IPS-18c (cell line): ENCODE results near the gene MYO1A.
"Not testable (repeated sequence)": the region's sequence is repeated elsewhere in the genome, so short reads cannot be mapped to it uniquely, and the experiment has no call there.

ENCODE experiments used
- H3K4me3 ChIP-seq: 2 replicates; pipeline ENCODE4 v1.7.0; 2013; ENCODE audit warnings: low read depth, mild to moderate bottlenecking, low read length, moderate library complexity; ENCODE audit not compliant: insufficient read depth
- H3K9me3 ChIP-seq: one replicate; pipeline ENCODE4 v1.6.1; 2013; ENCODE audit warnings: mild to moderate bottlenecking, low read length, moderate library complexity; ENCODE audit not compliant: control insufficient read depth, insufficient read depth

MYO1A gene

GRCh38 chr12:57058454-57058853 is 8.5 kb upstream of the MYO1A start:
- Histone ChIP-seq H3K9me3 (no peaks in the 10 kb centered on the region), H3K4me3 (no peak overlapping the region)

GRCh38 chr12:57057067-57057751 is 7.3 kb upstream of the MYO1A start:
- Histone ChIP-seq H3K4me3 (no peak overlapping the region), H3K9me3 (no peaks in the 10 kb centered on the region)

GRCh38 chr12:57055824-57056223 is 5.9 kb upstream of the MYO1A start:
- no peaks in the 10 kb centered on the region for H3K9me3 ChIP-seq
- no peak overlapping the region for H3K4me3 ChIP-seq

DNA sequence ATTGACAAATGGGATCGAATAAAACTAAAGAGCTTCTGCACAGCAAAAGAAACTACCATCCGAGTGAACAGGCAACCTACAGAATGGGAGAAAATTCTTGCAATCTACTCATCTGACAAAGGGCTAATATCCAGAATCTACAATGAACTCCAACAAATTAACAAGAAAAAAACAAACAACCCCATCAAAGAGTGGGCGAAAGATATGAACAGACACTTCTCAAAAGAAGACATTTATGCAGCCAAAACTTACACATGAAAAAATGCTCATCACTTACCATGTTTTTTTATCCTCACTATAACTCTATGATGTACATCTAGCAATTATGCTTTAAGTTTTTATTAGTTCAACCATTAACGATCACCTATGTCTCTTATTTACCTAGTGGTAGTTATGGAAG is 4.0 kb upstream of the MYO1A start:
- H3K4me3 ChIP-seq, H3K9me3 ChIP-seq: not testable (repeated sequence)

DNA sequence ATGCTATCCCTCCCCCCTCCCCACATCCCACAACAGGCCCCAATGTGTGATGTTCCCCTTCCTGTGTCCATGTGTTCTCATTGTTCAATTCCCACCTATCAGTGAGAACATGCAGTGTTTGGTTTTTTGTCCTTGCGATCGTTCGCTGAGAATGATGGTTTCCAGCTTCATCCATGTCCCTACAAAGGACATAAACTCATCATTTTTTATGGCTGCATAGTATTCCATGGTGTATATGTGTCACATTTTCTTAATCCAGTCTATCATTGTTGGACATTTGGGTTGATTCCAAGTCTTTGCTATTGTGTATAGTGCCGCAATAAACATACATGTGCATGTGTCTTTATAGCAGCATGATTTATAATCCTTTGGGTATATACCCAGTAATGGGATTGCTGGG is 3.2 kb upstream of the MYO1A start:
- not testable (repeated sequence) for H3K9me3 ChIP-seq, H3K4me3 ChIP-seq

- Histone ChIP-seq H3K4me3 (no peak overlapping the region), H3K9me3 (no peaks in the 10 kb centered on the region)
These were observed 1.1 kb upstream of the MYO1A start for GRCh38 chr12:57051011-57051410.

DNA sequence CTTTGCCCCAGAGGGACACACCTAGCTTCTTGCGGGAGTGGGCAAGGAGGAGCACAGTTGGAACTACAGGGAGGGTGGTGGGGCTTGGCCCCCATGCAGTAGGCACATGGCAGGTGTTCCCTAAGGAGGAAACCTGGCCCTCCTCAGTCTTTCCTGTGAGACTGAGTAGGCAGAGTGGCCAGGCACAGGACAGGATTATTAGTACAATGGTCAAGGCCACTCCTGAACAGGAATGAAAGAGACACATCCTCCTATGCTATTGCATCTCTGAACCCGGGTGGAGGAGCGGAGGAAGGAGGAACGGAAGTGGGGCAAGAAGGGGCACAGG is 846 bp downstream of the MYO1A start:
- H3K9me3 ChIP-seq = no peaks in the 10 kb centered on the region
- no peak overlapping the region for H3K4me3 ChIP-seq

- no peak overlapping the region for H3K4me3 ChIP-seq
- no peaks in the 10 kb centered on the region for H3K9me3 ChIP-seq
These were observed 1.4 kb downstream of the MYO1A start for GRCh38 chr12:57048423-57049118.

- no peaks in the 10 kb centered on the region for H3K9me3 ChIP-seq
- H3K4me3 ChIP-seq = no peak overlapping the region
These were observed 1.9 kb downstream of the MYO1A start for GRCh38 chr12:57047981-57048380.

DNA sequence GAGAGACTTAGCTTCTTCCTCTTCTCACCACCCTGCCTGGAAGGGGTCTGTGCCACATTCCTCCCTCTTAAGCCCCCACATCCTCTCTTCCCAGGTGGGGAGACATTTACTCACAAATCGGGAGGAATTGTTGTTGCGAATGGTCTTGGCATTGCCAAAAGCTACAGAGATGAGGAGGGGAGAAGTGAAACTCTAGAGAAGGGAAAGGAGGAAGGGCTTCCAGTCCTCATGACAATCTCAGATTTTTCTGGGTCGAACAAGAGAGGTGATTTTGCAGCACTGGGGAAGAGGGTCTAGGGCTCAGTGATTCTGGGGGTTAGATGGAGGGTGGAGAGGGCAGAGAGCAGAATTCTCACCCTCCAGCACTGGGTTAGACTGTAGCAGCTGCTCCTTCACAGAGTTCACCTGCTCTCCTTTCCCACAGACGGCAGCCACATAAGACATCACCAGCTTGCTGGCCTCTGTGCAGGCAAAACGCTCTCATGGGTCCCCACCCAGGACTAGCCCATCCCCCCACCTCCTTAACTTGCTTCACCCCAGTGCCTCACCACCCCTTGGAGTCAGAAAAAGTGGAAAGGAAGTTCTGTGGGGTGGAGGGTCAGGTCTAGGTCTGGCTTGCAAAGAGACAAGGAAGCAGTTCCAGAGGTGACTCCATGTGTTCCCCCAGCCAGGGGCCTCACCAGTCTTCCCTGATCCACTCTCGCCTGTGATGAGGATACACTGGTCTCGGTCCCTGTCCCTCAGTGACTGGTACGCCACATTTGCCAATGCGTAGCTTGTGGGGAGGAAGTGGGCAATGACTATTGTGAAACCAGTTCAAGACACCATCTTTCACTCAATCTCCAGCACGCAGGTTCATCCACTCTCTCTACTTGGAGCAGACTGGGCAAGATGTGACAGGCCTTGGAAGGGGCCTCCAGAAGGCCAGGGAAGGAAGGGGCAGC is 2.7 kb downstream of the MYO1A start:
- no peaks in the 10 kb centered on the region for H3K9me3 ChIP-seq
- no peak overlapping the region for H3K4me3 ChIP-seq

- H3K4me3 ChIP-seq = no peak overlapping the region
- H3K9me3 ChIP-seq = no peaks in the 10 kb centered on the region
These were observed 3.7 kb downstream of the MYO1A start for GRCh38 chr12:57046086-57046791.

DNA sequence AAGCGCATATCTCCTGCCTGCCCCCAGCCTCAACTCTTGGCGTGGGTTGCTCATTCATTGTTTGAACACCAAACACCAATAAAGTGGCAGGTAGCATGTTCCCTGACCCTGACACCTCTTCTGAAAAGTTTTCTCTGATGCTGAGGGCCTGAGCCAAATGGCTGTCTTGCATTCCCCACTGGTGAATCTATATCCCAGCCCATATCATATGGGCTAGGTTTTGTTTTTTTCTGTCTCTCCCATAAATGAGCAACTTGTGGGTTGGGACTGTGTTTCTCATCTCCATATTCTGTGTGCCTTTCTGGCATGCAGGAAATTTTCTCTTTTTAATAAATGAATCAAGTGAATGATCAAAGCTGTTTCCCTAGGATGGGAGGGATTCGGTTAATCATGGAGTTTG is 5.0 kb downstream of the MYO1A start:
- Histone ChIP-seq H3K9me3 (no peaks in the 10 kb centered on the region), H3K4me3 (no peak overlapping the region)

- Histone ChIP-seq H3K9me3 (no peaks in the 10 kb centered on the region), H3K4me3 (no peak overlapping the region)
These were observed 5.5 kb downstream of the MYO1A start for GRCh38 chr12:57044468-57044867.

GRCh38 chr12:57042695-57043094 is 7.2 kb downstream of the MYO1A start:
- Histone ChIP-seq H3K4me3 (no peak overlapping the region), H3K9me3 (no peaks in the 10 kb centered on the region)

DNA sequence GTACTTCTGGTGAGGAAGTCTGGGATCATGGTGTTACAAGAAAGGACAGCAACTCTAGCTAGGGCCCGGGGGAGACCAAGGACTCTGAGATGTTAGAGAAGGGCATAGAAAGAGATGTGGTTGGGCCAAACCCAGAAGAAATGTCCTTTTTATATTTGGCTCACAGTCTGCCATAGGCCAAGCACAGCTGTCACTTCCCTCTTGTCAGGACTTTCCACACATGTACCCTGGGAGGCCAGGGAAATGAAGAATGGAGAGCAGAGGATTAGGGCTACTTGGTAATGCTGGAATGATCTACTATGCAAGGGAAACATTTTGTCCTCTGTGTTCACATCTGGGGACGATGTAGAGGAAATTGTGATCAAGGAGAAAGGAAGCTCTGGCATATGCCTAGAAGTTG is 9.2 kb downstream of the MYO1A start:
- H3K9me3 ChIP-seq = no peaks in the 10 kb centered on the region
- H3K4me3 ChIP-seq = no peak overlapping the region

GRCh38 chr12:57040211-57040610 is 9.7 kb downstream of the MYO1A start:
- H3K9me3 ChIP-seq = no peaks in the 10 kb centered on the region

GRCh38 chr12:57039016-57039798 is 10.7 kb downstream of the MYO1A start:
- Histone ChIP-seq H3K9me3 (no peaks in the 10 kb centered on the region), H3K4me3 (no peak overlapping the region)

More at GRCh38 chr12:57040211-57040610, 9.7 kb downstream of the MYO1A start:
- H3K4me3 ChIP-seq = no peak overlapping the region
